ENCODE results near the gene LIN9.

The LIN9 gene

DNA sequence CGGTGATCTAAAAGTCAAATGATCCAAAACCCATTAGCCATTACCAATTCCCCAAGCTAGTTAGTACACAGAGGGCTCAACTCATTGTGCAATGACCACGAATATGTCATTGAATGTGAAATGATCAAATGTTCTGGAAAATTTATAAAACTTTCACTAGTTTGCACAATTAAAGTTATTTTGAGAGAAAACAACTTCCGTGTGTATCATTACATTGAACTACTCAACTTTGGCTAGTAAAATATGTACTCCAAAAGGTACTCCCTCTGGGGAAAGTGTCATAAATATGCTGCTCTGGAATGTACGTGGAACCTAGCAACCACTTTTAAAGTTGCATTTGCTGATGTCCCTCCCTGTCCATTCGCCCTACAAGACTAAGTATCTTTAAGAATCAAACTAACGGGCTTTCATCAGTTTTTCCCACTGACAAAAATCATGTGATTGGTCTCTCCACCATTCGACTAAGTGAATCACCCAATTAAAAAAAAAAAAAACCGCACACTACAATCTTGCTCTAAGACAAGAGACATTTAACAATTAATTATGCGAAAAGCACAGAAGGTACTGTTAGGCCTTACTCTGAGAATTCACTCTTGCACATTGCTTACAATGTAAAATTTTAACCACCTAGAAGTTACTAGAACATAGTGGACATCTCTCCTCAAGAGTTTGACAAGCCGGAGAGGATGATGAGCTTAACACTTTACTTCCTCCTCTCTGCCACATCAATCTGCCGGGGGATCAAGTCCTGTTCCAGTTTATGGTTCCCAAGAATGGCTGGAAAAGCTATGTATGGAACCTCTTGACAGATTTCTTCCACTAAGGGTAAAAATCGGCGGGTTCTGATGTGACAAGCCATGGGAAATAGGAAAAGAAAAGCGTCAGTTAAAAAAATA is 123.6 kb downstream of the LIN9 start:
- Histone ChIP-seq H4K91ac (ENCODE audit: low read depth, low read length) (no peak overlapping the region), H3K79me1 (ENCODE audit: low read length) (peaks cover 10% of the 10 kb centered on the region), H2BK5ac (ENCODE audit: low read depth, low read length, poor library complexity) (no peak overlapping the region), H3K9ac (ENCODE audit: low read length) (peak overlapping the region; percentile 20), H2AK5ac (ENCODE audit: low read length) (no peak overlapping the region), H3K4ac (ENCODE audit: low read depth, low read length) (peak overlapping the region; percentile 95), H3K18ac (ENCODE audit: low read length) (no peak overlapping the region), H2BK120ac (ENCODE audit: insufficient read depth, low read length, poor library complexity) (no peak overlapping the region), H3K79me2 (ENCODE audit: control insufficient read depth, insufficient read depth, low read length, poor library complexity) (peaks cover 21% of the 10 kb centered on the region), H3K27me3 (ENCODE audit: insufficient read depth, low read length) (no peaks in the 10 kb centered on the region), H3K36me3 (ENCODE audit: control insufficient read depth in 1 of 2, insufficient read depth in 2 of 2, low read length in 2 of 2) (peaks cover 0 to 3% of the 10 kb centered on the region in 2 experiments), H4K12ac (ENCODE audit: low read depth, low read length) (no peak overlapping the region), H3K27ac (ENCODE audit: low read depth, low read length) (no peak overlapping the region), H4K8ac (ENCODE audit: low read depth, low read length) (no peak overlapping the region), H3K23ac (ENCODE audit: low read length) (no peak overlapping the region), H3K9me3 (ENCODE audit: insufficient read depth, low read depth, low read length) (no peaks in the 10 kb centered on the region), H3K4me1 (ENCODE audit: control insufficient read depth in 1 of 2, insufficient read depth in 2 of 2, low read length in 2 of 2) (peaks cover 4 to 6% of the 10 kb centered on the region in 2 experiments), H3K4me2 (ENCODE audit: low read length) (peak overlapping the region; percentile 83), H3K4me3 (ENCODE audit: low read depth, low read length) (peak overlapping the region; percentile 96), H2AFZ (ENCODE audit: insufficient read depth, low read length, poor library complexity) (no peak overlapping the region), H3K14ac (ENCODE audit: low read length) (no peak overlapping the region), H2BK12ac (ENCODE audit: low read length) (no peak overlapping the region)
- DNase-seq: peak in 1 of 2 donors; percentile 56
- no CpG with 5 or more reads among the region's 14 CpGs for WGBS (ENCODE audit: extremely low coverage, insufficient coverage, insufficient read length)

DNA sequence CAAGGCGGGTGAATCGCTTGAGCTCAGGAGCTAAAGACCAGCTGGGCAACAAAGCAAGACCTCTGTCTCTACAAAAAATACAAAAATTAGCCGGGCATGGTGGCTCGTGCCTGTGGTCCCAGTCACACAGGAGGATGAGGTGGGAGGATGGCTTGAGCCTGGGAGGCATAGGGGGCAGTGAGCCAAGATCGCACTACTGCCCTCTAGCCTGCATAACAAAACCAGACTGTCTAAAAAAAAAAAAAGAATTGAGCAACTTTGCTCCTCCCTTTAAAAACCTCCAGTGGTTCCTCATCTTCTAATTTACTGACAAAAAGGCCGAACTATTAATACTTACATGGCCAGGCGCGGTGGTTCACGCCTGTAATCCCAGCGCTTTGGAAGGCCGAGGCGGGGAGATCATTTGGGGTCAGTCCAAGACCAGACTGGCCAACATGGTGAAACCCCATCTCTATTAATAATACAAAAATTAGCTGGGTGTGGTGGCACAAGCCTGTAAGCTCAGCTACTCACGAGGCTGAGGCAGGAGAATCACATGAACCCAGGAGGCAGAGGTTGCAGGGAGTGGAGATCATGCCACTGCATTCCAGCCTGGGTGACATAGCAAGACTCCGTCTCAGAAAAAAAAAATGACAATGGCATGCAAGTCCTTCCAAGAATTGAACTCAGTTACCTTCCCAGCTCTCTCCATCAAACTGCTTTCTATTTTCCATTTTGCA is 126.8 kb downstream of the LIN9 start:
- Histone ChIP-seq H3K4ac (ENCODE audit: low read depth, low read length) (peak overlapping the region; percentile 49), H2BK5ac (ENCODE audit: low read depth, low read length, poor library complexity) (no peak overlapping the region), H3K23ac (ENCODE audit: low read length) (no peak overlapping the region), H3K9ac (ENCODE audit: low read length) (no peak overlapping the region), H2BK12ac (ENCODE audit: low read length) (no peak overlapping the region), H3K36me3 (ENCODE audit: control insufficient read depth in 1 of 2, insufficient read depth in 2 of 2, low read length in 2 of 2) (peaks cover 4 to 8% of the 10 kb centered on the region in 2 experiments), H3K79me1 (ENCODE audit: low read length) (peaks cover 10% of the 10 kb centered on the region), H3K79me2 (ENCODE audit: control insufficient read depth, insufficient read depth, low read length, poor library complexity) (peaks cover 22% of the 10 kb centered on the region), H3K4me1 (ENCODE audit: control insufficient read depth in 1 of 2, insufficient read depth in 2 of 2, low read length in 2 of 2) (peaks cover 4 to 6% of the 10 kb centered on the region in 2 experiments), H3K14ac (ENCODE audit: low read length) (no peak overlapping the region), H3K4me3 (ENCODE audit: low read depth, low read length) (no peak overlapping the region), H4K12ac (ENCODE audit: low read depth, low read length) (no peak overlapping the region), H3K27ac (ENCODE audit: low read depth, low read length) (no peak overlapping the region), H3K27me3 (ENCODE audit: insufficient read depth, low read length) (no peaks in the 10 kb centered on the region), H3K4me2 (ENCODE audit: low read length) (no peak overlapping the region), H3K9me3 (ENCODE audit: insufficient read depth, low read depth, low read length) (no peaks in the 10 kb centered on the region), H2AFZ (ENCODE audit: insufficient read depth, low read length, poor library complexity) (no peak overlapping the region), H2BK120ac (ENCODE audit: insufficient read depth, low read length, poor library complexity) (no peak overlapping the region), H4K91ac (ENCODE audit: low read depth, low read length) (no peak overlapping the region), H4K8ac (ENCODE audit: low read depth, low read length) (no peak overlapping the region), H2AK5ac (ENCODE audit: low read length) (no peak overlapping the region), H3K18ac (ENCODE audit: low read length) (no peak overlapping the region)
- DNase-seq: peak; percentile 91 to 92
- no CpG with 5 or more reads among the region's 14 CpGs for WGBS (ENCODE audit: extremely low coverage, insufficient coverage, insufficient read length)

All from trophoblast cell (in vitro differentiated cells and primary cell).